GM20431 (cell line): Measurements from ENCODE around the gene TFRC.
"Not testable (repeated sequence)": the region's sequence is repeated elsewhere in the genome, so short reads cannot be mapped to it uniquely, and the experiment has no call there.

Experiments
- in situ Hi-C: fragments of 300-500 bp; cut with MseI, MboI; formaldehyde crosslinking; loops from one replicate; pipeline ENCODE4 v1.15.0; 2020; ENCODE audit warnings: low sequenced_read_pairs; ENCODE audit not compliant: unreplicated experiment

Gene TFRC

GRCh38 chr3:196081834-196082618 lies at the start of gene TFRC:
TSS of gene TFRC (minus strand) at chr3:196082090. CDS start at chr3:196077099, 4,991 bp downstream.
- in situ Hi-C loops = no loop called here

- in situ Hi-C loops = no loop called here
Observed at GRCh38 chr3:196128172-196128843, 46.4 kb upstream of the TFRC start.

GRCh38 chr3:196127308-196128040 lies 45.6 kb upstream of the TFRC start:
- in situ Hi-C loops = no loop called here

- in situ Hi-C loops = no loop called here
Observed at GRCh38 chr3:196124608-196125007, 42.7 kb upstream of the TFRC start.

GRCh38 chr3:196122688-196123046 lies 40.8 kb upstream of the TFRC start:
- in situ Hi-C loops = no loop called here

GRCh38 chr3:196122021-196122687 lies 40.3 kb upstream of the TFRC start:
- in situ Hi-C loops = no loop called here

GRCh38 chr3:196121066-196121465 lies 39.2 kb upstream of the TFRC start:
- in situ Hi-C loops = no loop called here

- in situ Hi-C loops = no loop called here
Observed at GRCh38 chr3:196120291-196120951, 38.5 kb upstream of the TFRC start.

GRCh38 chr3:196117809-196118208 lies 35.9 kb upstream of the TFRC start:
- in situ Hi-C loops = no loop called here

- in situ Hi-C loops = no loop called here
Observed at GRCh38 chr3:196115678-196116083, 33.8 kb upstream of the TFRC start.

GRCh38 chr3:196111939-196112386 lies 30.1 kb upstream of the TFRC start:
- in situ Hi-C loops = no loop called here

- in situ Hi-C loops = no loop called here
Observed at GRCh38 chr3:196108075-196108743, 26.3 kb upstream of the TFRC start.

- in situ Hi-C loops = not testable (repeated sequence)
Observed at GRCh38 chr3:196104707-196105106, 22.8 kb upstream of the TFRC start.

GRCh38 chr3:196098365-196098980 lies 16.6 kb upstream of the TFRC start:
- in situ Hi-C loops = not testable (repeated sequence)

- in situ Hi-C loops = no loop called here
Observed at GRCh38 chr3:196097373-196098154, 15.7 kb upstream of the TFRC start.

GRCh38 chr3:196096382-196096953 lies 14.6 kb upstream of the TFRC start:
- in situ Hi-C loops = no loop called here

- in situ Hi-C loops = no loop called here
Observed at GRCh38 chr3:196093317-196094111, 11.6 kb upstream of the TFRC start.
